Esophagus muscularis mucosa (tissue), 4 donors: ENCODE data around the gene CCL3.

Experiments used
- EP300 ChIP-seq: sonication (generic); formaldehyde crosslinking; IDR thresholded peaks from one replicate; pipeline ENCODE4 v1.6.1; 2017; ENCODE audit warnings: antibody characterized with exemption
- POLR2A ChIP-seq: fragments of 450-650 bp; IDR thresholded peaks from one replicate; pipeline ENCODE4 v1.6.1; 2017; ENCODE audit warnings: antibody characterized with exemption, moderate library complexity, mild to moderate bottlenecking, low read depth
- POLR2AphosphoS5 ChIP-seq, 2 donors: sonication (generic); formaldehyde crosslinking; IDR thresholded peaks; one replicate each; pipeline ENCODE4 v1.6.1; 2017; ENCODE audit warnings: antibody characterized with exemption in 2 of 2
- TF ChIP-seq, protein P1 (sequence below), 3 experiments: fragments of 200-600 bp in 2 of 3; fragments of 450-650 bp in 1 of 3; sonication (generic) in 2 of 3; IDR thresholded peaks; one replicate each; pipeline ENCODE4 v1.5.1; 2017 to 2019; ENCODE audit warnings: antibody characterized with exemption in 3 of 3, mild to moderate bottlenecking in 2 of 3, moderate library complexity in 1 of 3

DNA sequence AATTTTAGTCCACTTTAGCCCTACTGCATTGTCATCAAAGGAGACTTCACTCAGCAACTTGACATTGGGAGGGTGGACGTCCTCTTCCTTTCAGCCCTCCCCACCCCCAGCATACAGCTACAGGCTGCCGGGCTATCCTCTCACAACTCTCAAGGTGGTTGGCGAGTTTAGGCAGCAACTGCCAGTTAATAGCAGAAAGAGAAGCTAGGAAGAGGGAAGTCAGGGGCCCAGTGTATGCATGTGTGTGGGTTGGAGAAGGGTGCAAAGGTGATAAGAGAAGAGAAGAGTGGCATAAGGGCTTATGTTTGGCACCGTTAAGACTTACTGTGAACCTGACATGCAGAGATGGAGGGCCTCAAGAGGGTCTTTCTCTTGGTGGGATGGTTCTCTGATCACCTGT is 45.5 kb upstream of the CCL3 start:
- TF ChIP-seq, protein P1, sequence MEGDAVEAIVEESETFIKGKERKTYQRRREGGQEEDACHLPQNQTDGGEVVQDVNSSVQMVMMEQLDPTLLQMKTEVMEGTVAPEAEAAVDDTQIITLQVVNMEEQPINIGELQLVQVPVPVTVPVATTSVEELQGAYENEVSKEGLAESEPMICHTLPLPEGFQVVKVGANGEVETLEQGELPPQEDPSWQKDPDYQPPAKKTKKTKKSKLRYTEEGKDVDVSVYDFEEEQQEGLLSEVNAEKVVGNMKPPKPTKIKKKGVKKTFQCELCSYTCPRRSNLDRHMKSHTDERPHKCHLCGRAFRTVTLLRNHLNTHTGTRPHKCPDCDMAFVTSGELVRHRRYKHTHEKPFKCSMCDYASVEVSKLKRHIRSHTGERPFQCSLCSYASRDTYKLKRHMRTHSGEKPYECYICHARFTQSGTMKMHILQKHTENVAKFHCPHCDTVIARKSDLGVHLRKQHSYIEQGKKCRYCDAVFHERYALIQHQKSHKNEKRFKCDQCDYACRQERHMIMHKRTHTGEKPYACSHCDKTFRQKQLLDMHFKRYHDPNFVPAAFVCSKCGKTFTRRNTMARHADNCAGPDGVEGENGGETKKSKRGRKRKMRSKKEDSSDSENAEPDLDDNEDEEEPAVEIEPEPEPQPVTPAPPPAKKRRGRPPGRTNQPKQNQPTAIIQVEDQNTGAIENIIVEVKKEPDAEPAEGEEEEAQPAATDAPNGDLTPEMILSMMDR (IDR thresholded peaks at IDR 0.05): no peak
- TF ChIP-seq POLR2A (no peak), EP300 (no peak), POLR2AphosphoS5 (IDR thresholded peaks at IDR 0.05) (no peak)
